CD4-positive, alpha-beta T cell (primary cell): ENCODE measurements around the gene RXRA. TPM values are rescaled to one million over a fixed set of nuclear protein-coding genes. Genes with fewer than 3 reads are reported as not detected.

Experiments used
- ATAC-seq: fragments of 200-7000 bp; cut with Tn5 transposase; one replicate; pipeline ENCODE4 v1.10.0; 2022; ENCODE audit warnings: mild to moderate bottlenecking; ENCODE audit not compliant: poor library complexity
- CTCF ChIA-PET: fragments of 350-600 bp; sonication (Branson Sonifier 250); formaldehyde crosslinking; loops from one replicate; lab custom pipeline; 2021; ENCODE audit warnings: antibody characterized with exemption, inconsistent platforms; lab: Charles Lee
- POLR2A ChIA-PET: fragments of 350-600 bp; sonication (Branson Sonifier 250); formaldehyde crosslinking; loops from one replicate; lab custom pipeline; 2021; ENCODE audit warnings: antibody characterized with exemption, inconsistent platforms; lab: Charles Lee
- DNase-seq, 14 experiments: peaks; one replicate each; pipeline ENCODE4 v3.0.0-alpha.2; 2013 to 2020; ENCODE audit warnings: mixed read lengths in 2 of 14
- H3K27ac ChIP-seq, 2 donors: one replicate each; pipeline versions ENCODE4 v1.5.1 to v1.7.0; 2013; ENCODE audit warnings: low read length in 2 of 2, low read depth in 1 of 2, mild to moderate bottlenecking in 1 of 2
- H3K27me3 ChIP-seq, 2 experiments: 1 replicate in 1 of 2; 2 replicates in 1 of 2; pipeline versions ENCODE4 v1.6.1 to v1.7.0; 2013; ENCODE audit warnings: low read length in 2 of 2, control low read depth in 1 of 2, mild to moderate bottlenecking in 1 of 2, moderate library complexity in 1 of 2; ENCODE audit not compliant: insufficient read depth in 2 of 2, control insufficient read depth in 1 of 2
- H3K36me3 ChIP-seq: one replicate; pipeline ENCODE4 v1.6.1; 2013; ENCODE audit warnings: low read length, control low read depth; ENCODE audit not compliant: insufficient read depth
- H3K4me1 ChIP-seq: one replicate; pipeline ENCODE4 v1.6.1; 2013; ENCODE audit warnings: low read length, control low read depth; ENCODE audit not compliant: insufficient read depth
- H3K4me3 ChIP-seq: one replicate; pipeline ENCODE4 v1.5.1; 2013; ENCODE audit warnings: mild to moderate bottlenecking, low read length, moderate library complexity
- H3K9me3 ChIP-seq, 2 experiments: 1 replicate in 1 of 2; 2 replicates in 1 of 2; pipeline versions ENCODE4 v1.6.1 to v1.7.0; 2013; ENCODE audit warnings: low read length in 2 of 2, mild to moderate bottlenecking in 2 of 2, control low read depth in 1 of 2, moderate library complexity in 1 of 2; ENCODE audit not compliant: control insufficient read depth in 1 of 2, insufficient read depth in 1 of 2
- H3K27ac Mint-ChIP-seq: one replicate; pipeline ENCODE4 v1.8.0; 2020; ENCODE audit warnings: mixed read lengths
- H3K27me3 Mint-ChIP-seq: one replicate; pipeline ENCODE4 v1.8.0; 2021; ENCODE audit warnings: mixed read lengths
- H3K36me3 Mint-ChIP-seq: one replicate; pipeline ENCODE4 v1.8.0; 2021; ENCODE audit warnings: low read depth, mixed read lengths
- H3K4me1 Mint-ChIP-seq: one replicate; pipeline ENCODE4 v1.8.0; 2021; ENCODE audit warnings: low read depth, mixed read lengths
- H3K4me3 Mint-ChIP-seq: one replicate; pipeline ENCODE4 v1.8.0; 2020; ENCODE audit warnings: mild to moderate bottlenecking, mixed read lengths
- H3K9me3 Mint-ChIP-seq: one replicate; pipeline ENCODE4 v1.8.0; 2020; ENCODE audit warnings: mixed read lengths
- CTCF ChIP-seq: fragments of 200-600 bp; IDR thresholded peaks from one replicate; pipeline ENCODE4 v1.8.0; 2022; ENCODE audit warnings: antibody characterized with exemption, mild to moderate bottlenecking
- intact Hi-C, 2 experiments: fragments of 100-400 bp; cut with DNase I in 1 of 2; cut with micrococcal nuclease in 1 of 2; formaldehyde crosslinking; loops; one replicate each; pipeline versions ENCODE4 v1.15.1 to v1.9.0; 2023 to 2025; cut with DNase I, micrococcal nuclease
- total RNA-seq, 174 experiments: library from RNA in 2 of 174; stranded (reverse) in 2 of 174; gene quantifications; one replicate each; pipeline ENCODE4 v1.2.3 and lab custom pipeline; 2021 to 2026

The RXRA gene
- total RNA-seq, 2 experiments from 2014 or later, result 7.3 to 8.4 TPM

- ChIA-PET POLR2A (interaction anchor here (1.0 kb wide), 1 partner anchor 26 kb away, joined by 4 read pairs; no protein-coding TSS in a partner anchor), CTCF (interaction anchor here (0.6 to 1.8 kb wide), 10 partner anchors 8 to 291 kb away, joined by 3 to 9 read pairs (median 4); no protein-coding TSS in a partner anchor)
- Mint-ChIP-seq H3K36me3 (no peaks in the 10 kb centered on the region), H3K4me3 (no peak overlapping the region), H3K4me1 (peaks cover 11% of the 10 kb centered on the region), H3K9me3 (peaks cover 3% of the 10 kb centered on the region), H3K27me3 (no peaks in the 10 kb centered on the region), H3K27ac (peak overlapping the region; percentile 38)
- no peaks in the 10 kb centered on the region for H3K36me3 ChIP-seq
- H3K4me1 ChIP-seq, result peaks cover 8% of the 10 kb centered on the region
- H3K27me3 ChIP-seq, result no peaks in the 10 kb centered on the region
- peak; percentile 81 for TF ChIP-seq CTCF
- H3K9me3 ChIP-seq, result peaks cover 5 to 16% of the 10 kb centered on the region in 2 experiments
- no peak overlapping the region for H3K4me3 ChIP-seq
- ATAC-seq (peak; percentile 100), DNase-seq (peak; percentile 71 to 94 (median 79))
- H3K27ac ChIP-seq, result no peak overlapping the region
- intact Hi-C loops, result loop anchor here (1.0 to 5.0 kb wide), 5 partner anchors 193 to 964 kb away; partner anchors contain the start of gene COL5A1 (in 1 of the 2)
Measured at GRCh38 chr9:134449180-134449916, 123.1 kb downstream of the RXRA start.

GRCh38 chr9:134451700-134452458, 125.6 kb downstream of the RXRA start:
- Mint-ChIP-seq H3K36me3 (no peaks in the 10 kb centered on the region), H3K27ac (no peak overlapping the region), H3K4me3 (no peak overlapping the region), H3K4me1 (peaks cover 13% of the 10 kb centered on the region), H3K27me3 (no peaks in the 10 kb centered on the region), H3K9me3 (peaks cover 3% of the 10 kb centered on the region)
- TF ChIP-seq CTCF, result no peak
- ATAC-seq, result no peak
- Histone ChIP-seq H3K27me3 (no peaks in the 10 kb centered on the region), H3K9me3 (peaks cover 5 to 16% of the 10 kb centered on the region in 2 experiments), H3K4me3 (no peak overlapping the region), H3K27ac (no peak overlapping the region), H3K4me1 (peaks cover 24% of the 10 kb centered on the region), H3K36me3 (no peaks in the 10 kb centered on the region)
- no peak for DNase-seq
- ChIA-PET CTCF (no interaction called here), POLR2A (no interaction called here)
- intact Hi-C loops, result loop anchor here in 1 of 2 experiments (10.0 kb wide), 1 partner anchor 427 kb away; the partner anchor contains the start of gene BRD3OS

- H3K4me3 ChIP-seq, result no peak overlapping the region
- TF ChIP-seq CTCF, result no peak
- peaks cover 5 to 14% of the 10 kb centered on the region in 2 experiments for H3K9me3 ChIP-seq
- no peaks in the 10 kb centered on the region for H3K27me3 ChIP-seq
- H3K4me3 Mint-ChIP-seq, result no peak overlapping the region
- H3K4me1 ChIP-seq, result peaks cover 33% of the 10 kb centered on the region
- H3K4me1 Mint-ChIP-seq, result peaks cover 13% of the 10 kb centered on the region
- H3K27ac ChIP-seq, result no peak overlapping the region
- H3K27ac Mint-ChIP-seq, result peak overlapping the region; percentile 20
- H3K36me3 Mint-ChIP-seq, result no peaks in the 10 kb centered on the region
- CTCF ChIA-PET, result no interaction called here
- ATAC-seq (no peak), DNase-seq (no peak)
- H3K36me3 ChIP-seq, result no peaks in the 10 kb centered on the region
- intact Hi-C loops, result loop anchor here in 1 of 2 experiments (10.0 kb wide), 1 partner anchor 428 kb away; the partner anchor contains the start of gene BRD3OS
- no peaks in the 10 kb centered on the region for H3K27me3 Mint-ChIP-seq
- peaks cover 3% of the 10 kb centered on the region for H3K9me3 Mint-ChIP-seq
- POLR2A ChIA-PET, result no interaction called here
Measured at GRCh38 chr9:134452728-134453127, 126.5 kb downstream of the RXRA start.
